SK-N-SH (cell line): Measurements from ENCODE around the gene SMARCE1. TPM values are rescaled to one million over a fixed set of nuclear protein-coding genes. Genes with fewer than 3 reads are reported as not detected.
"Not testable (repeated sequence)": the region's sequence is repeated elsewhere in the genome, so short reads cannot be mapped to it uniquely, and the experiment has no call there.

Experiments
- CTCF ChIA-PET: fragments of 300-600, 350-600 bp; formaldehyde crosslinking; extraction: SDS; loops from one replicate; lab custom pipeline; 2021; lab: Yijun Ruan, JAX
- POLR2A ChIA-PET: fragments of 350-600 bp; sonication (Branson Sonifier 250); formaldehyde crosslinking; extraction: SDS; loops from one replicate; lab custom pipeline; 2020; ENCODE audit warnings: antibody characterized with exemption, inconsistent platforms; lab: Yijun Ruan, JAX
- DNase-seq: peaks from one replicate; pipeline ENCODE4 v3.0.0; 2012
- H2AFZ ChIP-seq: fragments of 200-600 bp; sonication (generic); 2 replicates; pipeline ENCODE4 v1.8.1; 2016; ENCODE audit warnings: antibody characterized with exemption, mild to moderate bottlenecking, low read depth
- H3F3A ChIP-seq: fragments of 200-600 bp; sonication (generic); replicated peaks from 2 replicates; pipeline ENCODE3; 2016; ENCODE audit warnings: antibody characterized with exemption, mild to moderate bottlenecking; ENCODE audit not compliant: insufficient read depth
- H3K27ac ChIP-seq, 2 experiments: fragments of 200-500 bp in 1 of 2; fragments of 200-600 bp in 1 of 2; sonication (Bioruptor generic) in 1 of 2; sonication (generic), shearing (Covaris generic) in 1 of 2; 2 replicates each; pipeline versions ENCODE4 v1.5.1 to v1.6.1; 2014 to 2016; ENCODE audit warnings: low read depth in 2 of 2, inconsistent platforms in 1 of 2, low read length in 1 of 2, mild to moderate bottlenecking in 1 of 2, mixed read lengths in 1 of 2
- H3K27me3 ChIP-seq: fragments of 200-600 bp; sonication (generic), shearing (Covaris generic); 2 replicates; pipeline ENCODE4 v1.6.1; 2016; ENCODE audit warnings: mixed run types; ENCODE audit not compliant: insufficient read depth
- H3K36me3 ChIP-seq, 2 experiments: fragments of 200-500 bp in 1 of 2; fragments of 200-600 bp in 1 of 2; sonication (Bioruptor generic) in 1 of 2; sonication (generic) in 1 of 2; replicated peaks in 1 of 2; 2 replicates each; pipeline versions ENCODE3 to v1.5.1; 2014 to 2016; ENCODE audit warnings: low read length in 1 of 2, mild to moderate bottlenecking in 1 of 2; ENCODE audit not compliant: insufficient read depth in 2 of 2, control insufficient read depth in 1 of 2
- H3K4me1 ChIP-seq, 2 experiments: fragments of 200-500 bp in 1 of 2; fragments of 200-600 bp in 1 of 2; sonication (Bioruptor generic) in 1 of 2; sonication (generic), shearing (Covaris generic) in 1 of 2; 2 replicates each; pipeline versions ENCODE4 v1.5.1 to v1.6.1; 2014 to 2016; ENCODE audit warnings: low read depth in 1 of 2, low read length in 1 of 2, mixed run types in 1 of 2; ENCODE audit not compliant: insufficient read depth in 2 of 2, control insufficient read depth in 1 of 2
- H3K4me2 ChIP-seq: fragments of 200-600 bp; sonication (generic), shearing (Covaris generic); 2 replicates; pipeline ENCODE4 v1.6.1; 2017; ENCODE audit warnings: mixed run types
- H3K4me3 ChIP-seq, 2 experiments: fragments of 200-500 bp in 1 of 2; fragments of 200-600 bp in 1 of 2; sonication (Bioruptor generic) in 1 of 2; sonication (generic), shearing (Covaris generic) in 1 of 2; 2 replicates each; pipeline versions ENCODE4 v1.5.1 to v1.8.1; 2014 to 2016; ENCODE audit warnings: low read depth in 2 of 2, inconsistent platforms in 1 of 2, low read length in 1 of 2, mild to moderate bottlenecking in 1 of 2, mixed read lengths in 1 of 2, moderate library complexity in 1 of 2
- H3K79me2 ChIP-seq: fragments of 200-600 bp; sonication (generic); 2 replicates; pipeline ENCODE4 v1.8.1; 2017; ENCODE audit warnings: mild to moderate bottlenecking; ENCODE audit not compliant: insufficient read depth
- H3K9ac ChIP-seq: fragments of 200-600 bp; sonication (generic); 2 replicates; pipeline ENCODE4 v1.6.1; 2017; ENCODE audit warnings: mixed run types
- H3K9me2 ChIP-seq: fragments of 200-600 bp; sonication (generic); 2 replicates; pipeline ENCODE4 v1.6.1; 2017; ENCODE audit warnings: mixed run types
- H3K9me3 ChIP-seq: fragments of 200-600 bp; sonication (generic); 2 replicates; pipeline ENCODE4 v1.6.1; 2017; ENCODE audit warnings: mixed run types, mild to moderate bottlenecking, moderate library complexity
- H4K20me1 ChIP-seq: fragments of 200-600 bp; sonication (generic); 2 replicates; pipeline ENCODE4 v1.6.1; 2017; ENCODE audit warnings: mild to moderate bottlenecking, mixed run types; ENCODE audit not compliant: insufficient read depth
- NFIC ChIP-seq: IDR thresholded peaks from 2 replicates; pipeline ENCODE4 v1.4.0; 2012; ENCODE audit warnings: borderline replicate concordance
- RFX5 ChIP-seq: IDR thresholded peaks from 2 replicates; pipeline ENCODE4 v1.6.1; 2012; ENCODE audit warnings: mild to moderate bottlenecking, improper control_type of control experiment, low read length
- TAF1 ChIP-seq: IDR thresholded peaks from 2 replicates; pipeline ENCODE4 v1.6.1; 2012; ENCODE audit warnings: low read depth, mild to moderate bottlenecking, low read length, moderate library complexity, borderline replicate concordance
- WGBS: methylation state at CpG from one replicate; pipeline ENCODE4 v1.1.6; 2017; ENCODE audit warnings: low lambda C conversion rate; 5-methylcytosine and 5-hydroxymethylcytosine counted together
- polyA plus RNA-seq, 3 experiments: library from polyadenylated mRNA; depleted of rRNA; stranded (reverse); fragments of >200 nt; gene quantifications; 2 replicates each; pipeline ENCODE4 v1.2.3, GENCODE V29; 2012
- TF ChIP-seq, protein P1 (sequence below): IDR thresholded peaks from 2 replicates; pipeline ENCODE4 v1.6.1; 2012; ENCODE audit warnings: mild to moderate bottlenecking, low read depth, low read length, moderate library complexity
- TF ChIP-seq, protein P2 (sequence below): IDR thresholded peaks from 2 replicates; pipeline ENCODE4; 2012

Gene SMARCE1
- polyA plus RNA-seq, 1 of the 3 experiments (the other 2 are of a cell fraction): 45.9 TPM

DNA sequence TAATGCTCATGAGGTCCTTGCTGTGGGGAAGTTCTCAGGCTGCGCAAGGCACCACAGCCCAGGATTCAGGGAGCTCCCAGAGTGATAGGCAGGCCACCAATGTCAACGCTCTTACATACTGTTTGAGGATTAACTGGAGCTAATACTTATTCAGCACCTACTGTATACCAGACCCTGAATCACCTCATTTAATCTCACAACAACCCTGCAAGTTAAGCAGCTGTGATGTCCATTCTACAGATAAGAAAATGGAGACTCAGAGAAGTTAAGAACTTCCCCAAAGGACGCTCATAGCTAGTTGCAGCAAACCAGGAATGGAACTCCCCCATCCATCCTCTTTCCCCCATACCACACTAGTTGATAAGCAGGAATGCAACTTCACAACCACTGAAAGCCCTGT is 56.9 kb downstream of the SMARCE1 start (continued):
- TF ChIP-seq, protein P1, sequence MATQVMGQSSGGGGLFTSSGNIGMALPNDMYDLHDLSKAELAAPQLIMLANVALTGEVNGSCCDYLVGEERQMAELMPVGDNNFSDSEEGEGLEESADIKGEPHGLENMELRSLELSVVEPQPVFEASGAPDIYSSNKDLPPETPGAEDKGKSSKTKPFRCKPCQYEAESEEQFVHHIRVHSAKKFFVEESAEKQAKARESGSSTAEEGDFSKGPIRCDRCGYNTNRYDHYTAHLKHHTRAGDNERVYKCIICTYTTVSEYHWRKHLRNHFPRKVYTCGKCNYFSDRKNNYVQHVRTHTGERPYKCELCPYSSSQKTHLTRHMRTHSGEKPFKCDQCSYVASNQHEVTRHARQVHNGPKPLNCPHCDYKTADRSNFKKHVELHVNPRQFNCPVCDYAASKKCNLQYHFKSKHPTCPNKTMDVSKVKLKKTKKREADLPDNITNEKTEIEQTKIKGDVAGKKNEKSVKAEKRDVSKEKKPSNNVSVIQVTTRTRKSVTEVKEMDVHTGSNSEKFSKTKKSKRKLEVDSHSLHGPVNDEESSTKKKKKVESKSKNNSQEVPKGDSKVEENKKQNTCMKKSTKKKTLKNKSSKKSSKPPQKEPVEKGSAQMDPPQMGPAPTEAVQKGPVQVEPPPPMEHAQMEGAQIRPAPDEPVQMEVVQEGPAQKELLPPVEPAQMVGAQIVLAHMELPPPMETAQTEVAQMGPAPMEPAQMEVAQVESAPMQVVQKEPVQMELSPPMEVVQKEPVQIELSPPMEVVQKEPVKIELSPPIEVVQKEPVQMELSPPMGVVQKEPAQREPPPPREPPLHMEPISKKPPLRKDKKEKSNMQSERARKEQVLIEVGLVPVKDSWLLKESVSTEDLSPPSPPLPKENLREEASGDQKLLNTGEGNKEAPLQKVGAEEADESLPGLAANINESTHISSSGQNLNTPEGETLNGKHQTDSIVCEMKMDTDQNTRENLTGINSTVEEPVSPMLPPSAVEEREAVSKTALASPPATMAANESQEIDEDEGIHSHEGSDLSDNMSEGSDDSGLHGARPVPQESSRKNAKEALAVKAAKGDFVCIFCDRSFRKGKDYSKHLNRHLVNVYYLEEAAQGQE: no peak

DNA sequence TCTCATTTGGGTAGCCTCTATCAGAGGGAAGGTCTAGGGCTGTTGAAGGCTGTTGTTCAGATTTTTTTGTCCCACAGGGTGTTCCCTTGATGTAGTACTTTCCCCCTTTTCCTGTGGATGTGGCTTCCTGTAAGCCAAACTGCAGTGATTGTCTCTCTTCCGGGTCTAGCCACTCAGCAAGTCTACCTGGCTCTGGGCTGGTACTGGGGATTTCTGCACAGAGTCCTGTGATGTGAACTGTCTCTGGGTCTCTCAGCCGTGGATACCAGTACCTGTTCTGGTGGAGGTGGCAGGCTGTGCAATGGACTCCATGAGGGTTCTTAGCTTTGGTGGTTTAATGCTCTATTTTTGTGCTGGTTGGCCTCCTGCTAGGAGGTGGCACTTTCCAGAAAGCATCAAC is 59.1 kb downstream of the SMARCE1 start:
- ChIA-PET CTCF (no interaction called here), POLR2A (no interaction called here)
- Histone ChIP-seq H3K36me3 (no peaks in the 10 kb centered on the region), H3K9me2 (no peaks in the 10 kb centered on the region), H2AFZ (no peak overlapping the region), H3K9ac (no peak overlapping the region), H3F3A (no peaks in the 10 kb centered on the region), H3K79me2 (no peaks in the 10 kb centered on the region), H3K4me3 (no peak overlapping the region), H3K27me3 (peaks cover 8% of the 10 kb centered on the region; the same call in 1 of the 2 replicates), H3K27ac (no peak overlapping the region), H3K4me1 (no peaks in the 10 kb centered on the region), H3K4me2 (no peak overlapping the region), H3K9me3 (no peaks in the 10 kb centered on the region), H4K20me1 (no peaks in the 10 kb centered on the region)
- TF ChIP-seq TAF1 (no peak), RFX5 (no peak), NFIC (no peak)
- TF ChIP-seq, protein P2, sequence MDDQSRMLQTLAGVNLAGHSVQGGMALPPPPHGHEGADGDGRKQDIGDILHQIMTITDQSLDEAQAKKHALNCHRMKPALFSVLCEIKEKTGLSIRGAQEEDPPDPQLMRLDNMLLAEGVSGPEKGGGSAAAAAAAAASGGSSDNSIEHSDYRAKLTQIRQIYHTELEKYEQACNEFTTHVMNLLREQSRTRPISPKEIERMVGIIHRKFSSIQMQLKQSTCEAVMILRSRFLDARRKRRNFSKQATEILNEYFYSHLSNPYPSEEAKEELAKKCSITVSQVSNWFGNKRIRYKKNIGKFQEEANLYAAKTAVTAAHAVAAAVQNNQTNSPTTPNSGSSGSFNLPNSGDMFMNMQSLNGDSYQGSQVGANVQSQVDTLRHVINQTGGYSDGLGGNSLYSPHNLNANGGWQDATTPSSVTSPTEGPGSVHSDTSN: no peak
- TF ChIP-seq, protein P1: no peak
- 21% methylated on average over 2 of the region's 2 CpGs for WGBS
- no peak for DNase-seq

DNA sequence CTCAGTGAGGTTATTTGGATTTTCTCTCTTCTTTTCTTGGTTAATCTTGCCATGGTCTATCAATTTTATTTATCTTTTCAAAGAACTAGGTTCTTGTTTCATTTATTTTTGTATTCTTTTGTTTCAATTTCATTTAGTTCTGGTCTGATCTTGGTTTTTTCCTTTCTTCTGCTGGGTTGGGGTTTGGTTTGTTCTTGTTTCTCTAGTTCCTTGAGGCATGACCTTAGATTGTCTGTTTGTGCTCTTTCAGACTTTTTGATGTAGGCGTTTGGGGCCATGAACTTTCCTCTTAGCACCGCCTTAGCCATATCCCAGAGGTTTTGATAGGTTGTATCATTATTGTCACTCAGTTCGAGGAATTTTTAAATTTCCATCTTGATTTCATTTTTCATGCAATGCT is 61.4 kb downstream of the SMARCE1 start:
- H3K36me3 ChIP-seq, POLR2A ChIA-PET, H2AFZ ChIP-seq, H3K9me2 ChIP-seq, H3F3A ChIP-seq, H3K79me2 ChIP-seq, H3K27me3 ChIP-seq, H3K4me1 ChIP-seq, H4K20me1 ChIP-seq, DNase-seq, H3K9ac ChIP-seq, H3K27ac ChIP-seq, H3K4me3 ChIP-seq, H3K4me2 ChIP-seq, H3K9me3 ChIP-seq: not testable (repeated sequence)
- CTCF ChIA-PET: interaction anchor here (0.6 to 0.9 kb wide), 2 partner anchors 53 to 145 kb away, joined by 3 read pairs; no protein-coding TSS in a partner anchor
- WGBS: 13% methylated on average over 3 of the region's 3 CpGs

DNA sequence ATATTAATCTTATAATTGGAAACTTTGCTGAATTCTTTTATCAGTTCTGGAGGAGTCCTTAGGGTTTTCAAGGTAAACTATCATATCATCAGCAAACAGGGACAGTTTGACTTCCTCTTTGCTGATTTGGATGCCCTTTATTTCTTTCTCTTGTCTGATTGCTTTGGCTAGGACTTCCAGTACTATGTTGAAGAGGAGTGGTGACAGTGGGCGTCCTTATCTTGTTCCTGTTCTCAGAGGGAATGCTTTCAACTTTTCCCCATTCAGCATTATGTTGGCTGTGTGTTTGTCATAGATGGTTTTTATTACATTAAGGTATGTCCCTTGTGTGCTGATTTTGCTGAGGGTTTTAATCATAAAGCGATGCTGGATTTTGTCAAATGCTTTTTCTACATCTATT is 62.7 kb downstream of the SMARCE1 start:
- POLR2A ChIA-PET, H4K20me1 ChIP-seq, H3K79me2 ChIP-seq, H3F3A ChIP-seq, DNase-seq, H3K9me3 ChIP-seq, H3K9ac ChIP-seq, CTCF ChIA-PET, H3K9me2 ChIP-seq, H3K27ac ChIP-seq, H3K4me3 ChIP-seq, H2AFZ ChIP-seq, H3K4me1 ChIP-seq, H3K27me3 ChIP-seq, H3K36me3 ChIP-seq, H3K4me2 ChIP-seq: not testable (repeated sequence)
- 15% methylated on average over 2 of the region's 2 CpGs for WGBS
